ENCODE measurements around the gene MYO18B. TPM values are rescaled to one million over a fixed set of nuclear protein-coding genes. Genes with fewer than 3 reads are reported as not detected.

The MYO18B gene
- total RNA-seq, 1 donor from 2014 or later = 0.07 TPM

DNA sequence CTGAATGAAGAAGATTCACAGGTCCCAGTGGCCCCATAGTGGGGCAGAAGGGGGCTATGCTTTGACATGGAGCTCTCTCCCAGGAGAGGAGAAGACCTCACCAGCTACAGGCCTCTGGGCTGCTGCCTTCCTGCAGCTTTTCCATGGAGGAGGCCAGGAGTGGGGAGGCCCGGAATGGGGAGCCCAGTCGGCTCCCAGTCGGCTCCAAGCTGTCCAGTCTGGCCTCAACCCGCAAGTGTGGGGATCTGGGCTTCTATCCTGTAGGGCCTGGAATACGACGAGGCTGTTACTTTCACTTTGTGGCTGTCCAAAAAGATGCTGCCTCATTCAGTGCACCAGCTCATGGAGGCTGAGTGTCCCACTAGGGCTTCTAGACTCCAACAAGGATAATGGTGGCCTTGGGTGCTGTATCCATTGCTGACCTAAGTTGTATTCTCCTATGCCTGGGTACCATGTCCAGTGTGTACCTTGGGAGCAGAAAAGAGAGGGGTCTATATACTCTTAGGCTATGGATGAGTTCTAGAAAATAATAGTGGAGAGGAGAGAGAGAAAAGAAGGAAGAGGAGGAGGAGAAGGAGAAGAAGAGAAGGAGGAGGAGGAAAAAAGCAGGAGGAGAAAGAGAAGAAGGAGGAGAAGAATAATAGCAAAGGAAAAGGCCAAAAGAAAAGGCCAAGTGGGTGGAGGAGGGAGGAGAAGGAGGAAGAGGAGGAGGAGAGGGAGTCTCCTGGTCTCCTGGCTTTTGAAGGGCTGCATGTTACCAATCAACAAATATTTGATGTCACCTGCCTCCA lies 1.1 kb downstream of the MYO18B start:
- no peak overlapping the region for H3K27ac Mint-ChIP-seq (ENCODE audit: unreplicated experiment)
- no peaks in the 10 kb centered on the region for H4K20me1 ChIP-seq (ENCODE audit: insufficient read depth, low read length)
- no peak for TF ChIP-seq EZH2 (IDR thresholded peaks at IDR 0.05; ENCODE audit: insufficient read depth, low read length)
- TF ChIP-seq, protein P1, sequence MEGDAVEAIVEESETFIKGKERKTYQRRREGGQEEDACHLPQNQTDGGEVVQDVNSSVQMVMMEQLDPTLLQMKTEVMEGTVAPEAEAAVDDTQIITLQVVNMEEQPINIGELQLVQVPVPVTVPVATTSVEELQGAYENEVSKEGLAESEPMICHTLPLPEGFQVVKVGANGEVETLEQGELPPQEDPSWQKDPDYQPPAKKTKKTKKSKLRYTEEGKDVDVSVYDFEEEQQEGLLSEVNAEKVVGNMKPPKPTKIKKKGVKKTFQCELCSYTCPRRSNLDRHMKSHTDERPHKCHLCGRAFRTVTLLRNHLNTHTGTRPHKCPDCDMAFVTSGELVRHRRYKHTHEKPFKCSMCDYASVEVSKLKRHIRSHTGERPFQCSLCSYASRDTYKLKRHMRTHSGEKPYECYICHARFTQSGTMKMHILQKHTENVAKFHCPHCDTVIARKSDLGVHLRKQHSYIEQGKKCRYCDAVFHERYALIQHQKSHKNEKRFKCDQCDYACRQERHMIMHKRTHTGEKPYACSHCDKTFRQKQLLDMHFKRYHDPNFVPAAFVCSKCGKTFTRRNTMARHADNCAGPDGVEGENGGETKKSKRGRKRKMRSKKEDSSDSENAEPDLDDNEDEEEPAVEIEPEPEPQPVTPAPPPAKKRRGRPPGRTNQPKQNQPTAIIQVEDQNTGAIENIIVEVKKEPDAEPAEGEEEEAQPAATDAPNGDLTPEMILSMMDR (IDR thresholded peaks at IDR 0.05; ENCODE audit: insufficient read depth, low read depth, low read length) = no peak
- no peaks in the 10 kb centered on the region for H3K9me3 Mint-ChIP-seq (ENCODE audit: unreplicated experiment)
- H3K4me2 ChIP-seq (ENCODE audit: low read length) = no peak overlapping the region
- no peaks in the 10 kb centered on the region for H3K36me3 ChIP-seq (ENCODE audit: insufficient read depth, low read length)
- no peak overlapping the region for H3K4me3 Mint-ChIP-seq (ENCODE audit: unreplicated experiment)
- FAIRE-seq (no peak), DNase-seq (ENCODE audit: low read depth) (no peak)
- H3K4me3 ChIP-seq (ENCODE audit: insufficient read depth, low read depth, low read length) = no peak overlapping the region
- H3K79me2 ChIP-seq (ENCODE audit: insufficient read depth, low read length) = no peaks in the 10 kb centered on the region
- H3K9ac ChIP-seq (ENCODE audit: low read length) = no peak overlapping the region
- no peak overlapping the region for H2AFZ ChIP-seq (ENCODE audit: low read depth, low read length)
- peaks cover 24% of the 10 kb centered on the region for H3K4me1 Mint-ChIP-seq (ENCODE audit: low read depth, unreplicated experiment)
- no peak overlapping the region for H3K27ac ChIP-seq (ENCODE audit: low read depth, low read length)
- no peaks in the 10 kb centered on the region for H3K9me3 ChIP-seq (ENCODE audit: insufficient read depth, low read depth, low read length)
- no peaks in the 10 kb centered on the region for H3K27me3 ChIP-seq (ENCODE audit: insufficient read depth, low read length)
- H3K36me3 Mint-ChIP-seq (ENCODE audit: low read depth, unreplicated experiment) = peaks cover 2% of the 10 kb centered on the region
- H3K27me3 Mint-ChIP-seq (ENCODE audit: low read depth, unreplicated experiment) = peaks cover 8% of the 10 kb centered on the region
- H3K4me1 ChIP-seq (ENCODE audit: insufficient read depth, low read length) = peaks cover 17% of the 10 kb centered on the region

DNA sequence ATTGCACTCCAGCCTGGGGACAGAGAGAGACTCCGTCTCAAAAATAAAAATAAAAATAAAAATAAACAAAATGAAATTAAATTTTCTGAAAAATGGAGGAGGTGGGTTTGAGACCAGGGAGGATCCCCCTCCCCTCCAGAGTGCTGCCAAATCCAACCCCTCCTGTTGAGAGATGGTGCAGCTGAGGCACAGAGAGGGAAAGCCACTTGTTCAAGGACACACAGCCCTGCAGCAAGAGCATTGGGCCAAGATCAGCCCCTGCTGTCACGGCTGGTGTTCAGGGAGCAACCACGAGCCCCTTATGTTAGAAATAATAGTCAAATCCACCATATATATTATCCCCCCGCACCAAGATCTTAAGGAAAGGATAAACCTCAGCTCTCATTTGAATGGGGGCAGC lies 2.7 kb downstream of the MYO18B start:
- Histone ChIP-seq H3K79me2 (ENCODE audit: insufficient read depth, low read length) (no peaks in the 10 kb centered on the region), H3K4me3 (ENCODE audit: insufficient read depth, low read depth, low read length) (no peak overlapping the region), H4K20me1 (ENCODE audit: insufficient read depth, low read length) (no peaks in the 10 kb centered on the region), H3K4me2 (ENCODE audit: low read length) (no peak overlapping the region), H3K27me3 (ENCODE audit: insufficient read depth, low read length) (no peaks in the 10 kb centered on the region), H3K4me1 (ENCODE audit: insufficient read depth, low read length) (peaks cover 18% of the 10 kb centered on the region), H2AFZ (ENCODE audit: low read depth, low read length) (no peak overlapping the region), H3K27ac (ENCODE audit: low read depth, low read length) (no peak overlapping the region), H3K36me3 (ENCODE audit: insufficient read depth, low read length) (no peaks in the 10 kb centered on the region), H3K9me3 (ENCODE audit: insufficient read depth, low read depth, low read length) (no peaks in the 10 kb centered on the region), H3K9ac (ENCODE audit: low read length) (no peak overlapping the region)
- Mint-ChIP-seq H3K4me1 (ENCODE audit: low read depth, unreplicated experiment) (peaks cover 24% of the 10 kb centered on the region), H3K9me3 (ENCODE audit: unreplicated experiment) (no peaks in the 10 kb centered on the region), H3K27me3 (ENCODE audit: low read depth, unreplicated experiment) (peaks cover 10% of the 10 kb centered on the region), H3K4me3 (ENCODE audit: unreplicated experiment) (no peak overlapping the region), H3K27ac (ENCODE audit: unreplicated experiment) (no peak overlapping the region), H3K36me3 (ENCODE audit: low read depth, unreplicated experiment) (peaks cover 2% of the 10 kb centered on the region)
- DNase-seq (ENCODE audit: low read depth) (no peak), FAIRE-seq (no peak)
- TF ChIP-seq, protein P1 (IDR thresholded peaks at IDR 0.05; ENCODE audit: insufficient read depth, low read depth, low read length) = no peak
- TF ChIP-seq EZH2 (IDR thresholded peaks at IDR 0.05; ENCODE audit: insufficient read depth, low read length) = no peak

All from astrocyte (in vitro differentiated cells and primary cell).